Neural crest cell (in vitro differentiated cells): ENCODE measurements around the gene UNC5A. TPM values are rescaled to one million over a fixed set of nuclear protein-coding genes. Genes with fewer than 3 reads are reported as not detected.

ENCODE experiments used
- DNase-seq: peaks from one replicate; pipeline ENCODE4 v3.0.0; 2021; ENCODE audit warnings: low read depth, mixed read lengths, low spot score
- H3K27ac Mint-ChIP-seq: one replicate; pipeline ENCODE4 v1.8.0; 2021; ENCODE audit warnings: mild to moderate bottlenecking, mixed read lengths; ENCODE audit not compliant: unreplicated experiment
- H3K27me3 Mint-ChIP-seq: 2 replicates; pipeline ENCODE4 v1.8.0; 2021; ENCODE audit warnings: low read depth, mild to moderate bottlenecking, mixed read lengths
- H3K36me3 Mint-ChIP-seq: 2 replicates; pipeline ENCODE4 v1.8.0; 2021; ENCODE audit warnings: low read depth, mild to moderate bottlenecking, mixed read lengths
- H3K4me1 Mint-ChIP-seq: 2 replicates; pipeline ENCODE4 v1.8.0; 2021; ENCODE audit warnings: mixed read lengths
- H3K4me3 Mint-ChIP-seq: one replicate; pipeline ENCODE4 v1.8.0; 2021; ENCODE audit warnings: mild to moderate bottlenecking, mixed read lengths
- H3K9me3 Mint-ChIP-seq: 2 replicates; pipeline ENCODE4 v1.8.0; 2021; ENCODE audit warnings: mixed read lengths
- total RNA-seq: library from RNA; stranded (reverse); gene quantifications from 2 replicates; pipeline ENCODE4 v1.2.1, GENCODE V29; 2021
- TF ChIP-seq, protein P1 (sequence below): fragments of 200-600 bp; sonication (generic); conservative IDR thresholded peaks from 2 replicates; pipeline ENCODE4 v1.5.0; 2021; ENCODE audit warnings: antibody characterized with exemption, mild to moderate bottlenecking

UNC5A gene
- total RNA-seq, 1 donor from 2014 or later, result 0.70 TPM

DNA sequence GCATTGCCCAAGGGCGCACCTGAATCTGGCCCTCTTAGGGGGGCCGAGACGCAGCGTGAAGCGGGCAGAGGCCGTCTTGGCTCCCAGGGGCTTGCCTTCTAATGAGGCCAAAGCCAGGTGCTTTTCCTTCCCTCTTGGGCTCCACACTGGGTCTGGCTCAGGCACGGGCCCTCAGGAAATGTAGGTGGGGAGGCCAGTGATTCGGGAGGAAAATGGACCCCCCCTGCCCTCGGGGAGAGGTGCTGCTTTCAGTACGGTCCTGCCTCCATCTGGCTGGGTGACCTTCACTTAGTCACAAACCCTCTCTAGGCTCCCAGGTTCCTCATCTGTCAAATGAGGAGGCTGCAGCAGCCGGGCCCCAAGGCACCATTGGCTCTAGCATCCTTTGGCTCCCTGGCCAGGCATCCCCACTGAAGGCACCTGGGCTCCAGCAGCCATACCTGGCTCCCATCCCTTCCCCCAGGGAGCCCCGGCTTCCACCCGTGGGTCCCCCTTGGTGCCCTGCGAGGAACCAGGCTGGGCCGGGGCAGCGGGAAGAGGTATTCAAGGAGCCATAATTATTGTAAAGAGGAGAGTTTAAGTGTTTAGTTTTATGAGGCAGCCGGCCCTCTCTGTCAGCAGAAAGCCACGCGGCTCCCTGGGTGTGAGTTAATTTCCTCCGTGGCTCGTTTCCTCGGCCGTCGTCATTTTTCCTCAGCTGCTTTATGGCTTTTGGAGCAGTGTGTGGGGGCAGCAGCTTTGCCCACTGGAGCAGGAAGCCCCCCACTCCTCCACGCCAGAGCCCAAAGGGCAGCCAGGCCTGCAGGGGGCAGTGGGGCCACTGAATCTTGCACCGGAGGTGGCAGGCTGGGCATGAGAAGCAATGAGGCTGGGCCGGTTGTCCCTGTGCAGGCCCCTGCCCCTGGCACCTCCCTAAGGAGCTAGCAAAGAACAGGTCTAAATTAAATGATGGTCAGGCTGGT lies 24.9 kb upstream of the UNC5A start:
- H3K27me3 Mint-ChIP-seq, result peaks cover 83% of the 10 kb centered on the region
- no peak overlapping the region for H3K4me3 Mint-ChIP-seq
- no peaks in the 10 kb centered on the region for H3K36me3 Mint-ChIP-seq
- TF ChIP-seq, protein P1, sequence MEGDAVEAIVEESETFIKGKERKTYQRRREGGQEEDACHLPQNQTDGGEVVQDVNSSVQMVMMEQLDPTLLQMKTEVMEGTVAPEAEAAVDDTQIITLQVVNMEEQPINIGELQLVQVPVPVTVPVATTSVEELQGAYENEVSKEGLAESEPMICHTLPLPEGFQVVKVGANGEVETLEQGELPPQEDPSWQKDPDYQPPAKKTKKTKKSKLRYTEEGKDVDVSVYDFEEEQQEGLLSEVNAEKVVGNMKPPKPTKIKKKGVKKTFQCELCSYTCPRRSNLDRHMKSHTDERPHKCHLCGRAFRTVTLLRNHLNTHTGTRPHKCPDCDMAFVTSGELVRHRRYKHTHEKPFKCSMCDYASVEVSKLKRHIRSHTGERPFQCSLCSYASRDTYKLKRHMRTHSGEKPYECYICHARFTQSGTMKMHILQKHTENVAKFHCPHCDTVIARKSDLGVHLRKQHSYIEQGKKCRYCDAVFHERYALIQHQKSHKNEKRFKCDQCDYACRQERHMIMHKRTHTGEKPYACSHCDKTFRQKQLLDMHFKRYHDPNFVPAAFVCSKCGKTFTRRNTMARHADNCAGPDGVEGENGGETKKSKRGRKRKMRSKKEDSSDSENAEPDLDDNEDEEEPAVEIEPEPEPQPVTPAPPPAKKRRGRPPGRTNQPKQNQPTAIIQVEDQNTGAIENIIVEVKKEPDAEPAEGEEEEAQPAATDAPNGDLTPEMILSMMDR, result no peak
- DNase-seq, result no peak
- peaks cover 9% of the 10 kb centered on the region for H3K4me1 Mint-ChIP-seq
- H3K9me3 Mint-ChIP-seq, result no peaks in the 10 kb centered on the region
- H3K27ac Mint-ChIP-seq, result no peak overlapping the region

- TF ChIP-seq, protein P1, result no peak
- peaks cover 77% of the 10 kb centered on the region for H3K27me3 Mint-ChIP-seq
- no peak for DNase-seq
- no peaks in the 10 kb centered on the region for H3K9me3 Mint-ChIP-seq
- H3K27ac Mint-ChIP-seq, result no peak overlapping the region
- no peak overlapping the region for H3K4me3 Mint-ChIP-seq
- H3K4me1 Mint-ChIP-seq, result no peaks in the 10 kb centered on the region
- no peaks in the 10 kb centered on the region for H3K36me3 Mint-ChIP-seq
Observed at GRCh38 chr5:176787676-176788075, 22.7 kb upstream of the UNC5A start.

GRCh38 chr5:176788091-176788490 lies 22.3 kb upstream of the UNC5A start:
- no peak for DNase-seq
- Mint-ChIP-seq H3K4me3 (no peak overlapping the region), H3K4me1 (no peaks in the 10 kb centered on the region), H3K27me3 (peaks cover 77% of the 10 kb centered on the region), H3K36me3 (no peaks in the 10 kb centered on the region), H3K9me3 (no peaks in the 10 kb centered on the region), H3K27ac (no peak overlapping the region)
- TF ChIP-seq, protein P1, result no peak

DNA sequence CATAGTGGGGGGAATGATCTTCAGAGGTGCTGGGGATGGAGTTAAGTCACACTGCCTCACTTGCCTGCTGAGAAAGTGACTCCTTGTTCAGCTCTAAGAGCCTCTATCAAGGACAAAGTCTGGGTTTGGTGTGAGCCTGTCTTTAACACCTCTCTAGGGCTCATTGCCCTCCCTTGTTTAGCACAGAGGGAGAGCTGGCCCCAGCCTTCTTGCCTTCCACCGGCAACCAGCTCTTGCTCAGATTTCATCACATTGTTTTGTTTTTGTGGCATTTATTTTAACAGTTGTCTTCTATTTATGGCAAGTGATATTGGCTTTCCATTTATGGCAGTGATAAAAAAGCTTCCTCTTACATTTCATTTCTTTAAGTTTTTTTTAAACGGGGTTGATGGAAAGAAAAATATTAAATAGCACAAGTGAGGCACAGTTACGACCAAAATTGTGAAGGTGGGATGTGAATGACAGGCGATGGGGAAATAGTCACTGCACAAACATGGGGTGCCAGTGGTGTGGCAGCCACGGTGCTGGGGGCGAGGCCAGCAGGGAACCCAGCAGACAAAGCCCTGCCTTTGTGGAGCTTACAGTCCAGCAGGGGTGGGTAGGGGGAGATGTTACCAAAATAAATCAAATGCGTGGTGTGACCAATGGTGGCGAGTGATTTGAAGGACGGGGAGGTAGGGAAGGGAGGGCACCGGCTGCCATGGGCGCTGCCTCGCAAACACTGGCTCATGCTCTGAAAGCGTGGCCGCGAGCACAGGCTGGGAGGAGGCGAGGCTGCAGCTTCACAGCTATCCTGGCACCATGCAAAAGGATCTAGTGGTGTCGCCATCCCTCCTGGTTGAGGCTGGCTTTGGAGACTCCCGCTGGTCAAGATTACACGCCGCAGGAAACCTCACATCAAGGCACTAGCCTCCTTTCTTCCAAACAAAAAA lies 21.2 kb upstream of the UNC5A start:
- DNase-seq, result no peak
- H3K4me3 Mint-ChIP-seq, result no peak overlapping the region
- no peaks in the 10 kb centered on the region for H3K4me1 Mint-ChIP-seq
- peaks cover 81% of the 10 kb centered on the region for H3K27me3 Mint-ChIP-seq
- no peak overlapping the region for H3K27ac Mint-ChIP-seq
- no peaks in the 10 kb centered on the region for H3K36me3 Mint-ChIP-seq
- no peaks in the 10 kb centered on the region for H3K9me3 Mint-ChIP-seq
- TF ChIP-seq, protein P1, result no peak

GRCh38 chr5:176789873-176790615 lies 20.3 kb upstream of the UNC5A start:
- Mint-ChIP-seq H3K27ac (no peak overlapping the region), H3K36me3 (no peaks in the 10 kb centered on the region), H3K9me3 (no peaks in the 10 kb centered on the region), H3K27me3 (peaks cover 81% of the 10 kb centered on the region), H3K4me1 (no peaks in the 10 kb centered on the region), H3K4me3 (no peak overlapping the region)
- TF ChIP-seq, protein P1, result no peak
- no peak for DNase-seq
